Ovary (tissue), 9 donors: ENCODE data around the gene ANXA11. TPM values are rescaled to one million over a fixed set of nuclear protein-coding genes. Genes with fewer than 3 reads are reported as not detected.
"Not testable (repeated sequence)": the region's sequence is repeated elsewhere in the genome, so short reads cannot be mapped to it uniquely, and the experiment has no call there.

ENCODE experiments used
- DNase-seq, 5 donors: peaks; one replicate each; pipeline ENCODE4 v3.0.0-alpha.2; 2019 to 2020
- H3K27ac ChIP-seq, 2 donors: fragments of 200-600 bp; one replicate each; pipeline versions ENCODE4 v1.5.1 to v1.8.0; 2019 to 2022
- H3K27me3 ChIP-seq: fragments of 200-600 bp; one replicate; pipeline ENCODE4 v1.8.0; 2022
- H3K36me3 ChIP-seq: fragments of 200-600 bp; sonication (generic); one replicate; pipeline ENCODE4 v1.5.1; 2019
- H3K4me1 ChIP-seq: one replicate; pipeline ENCODE4 v1.8.1; 2013; ENCODE audit warnings: mild to moderate bottlenecking, moderate library complexity; ENCODE audit not compliant: insufficient read depth
- H3K4me3 ChIP-seq: fragments of 200-600 bp; sonication (generic); one replicate; pipeline ENCODE4 v1.5.1; 2017
- H3K9me3 ChIP-seq, 2 donors: fragments of 200-600 bp in 1 of 2; sonication (generic) in 1 of 2; one replicate each; pipeline versions ENCODE4 v1.5.1 to v1.8.1; 2013 to 2019; ENCODE audit warnings: mild to moderate bottlenecking in 1 of 2, moderate library complexity in 1 of 2
- EP300 ChIP-seq: sonication (generic); formaldehyde crosslinking; IDR thresholded peaks from one replicate; pipeline ENCODE4 v1.6.1; 2017; ENCODE audit warnings: antibody characterized with exemption
- POLR2A ChIP-seq: fragments of 450-650 bp; IDR thresholded peaks from one replicate; pipeline ENCODE4 v1.6.1; 2017; ENCODE audit warnings: antibody characterized with exemption, mild to moderate bottlenecking, moderate library complexity
- WGBS, 3 donors: extraction: QIAGEN DNeasy Blood & Tissue Kit in 1 of 3; methylation state at CpG; one replicate each; pipeline versions ENCODE4 v1.1.5 to v1.1.7; 2013 to 2017; 5-methylcytosine and 5-hydroxymethylcytosine counted together
- intact Hi-C, 4 donors: fragments of 100-400 bp; cut with DNase I; formaldehyde crosslinking; loops; one replicate each; pipeline versions ENCODE4 v1.11.0 to v1.15.1; 2022 to 2023
- polyA plus RNA-seq, 2 donors: library from polyadenylated mRNA; stranded (reverse); fragments of 200-250 nt in 1 of 2; fragments of 350-450 nt in 1 of 2; fragmentation: Illumina TruSeq in 1 of 2; extraction: RNeasy Lipid Tissue Mini Kit (QIAGEN cat#74804) in 1 of 2; gene quantifications; one replicate each; pipeline ENCODE4 v1.2.3, GENCODE V29; 2013 to 2014
- total RNA-seq, 7 donors: library from RNA; depleted of rRNA in 2 of 7; stranded (reverse); fragments of >200 nt in 2 of 7; fragmentation: NEBNext Ultra II Directional in 3 of 7; extraction: Animal tissue kit (Norgen Biotek cat#: 25700) in 3 of 7; gene quantifications; one replicate each; pipeline versions ENCODE4 v1.1.0 to v1.2.4, GENCODE V29; 2016 to 2023
- TF ChIP-seq, protein P1 (sequence below), 3 donors: fragments of 450-650 bp in 2 of 3; fragments of 200-600 bp in 1 of 3; IDR thresholded peaks; one replicate each; pipeline versions ENCODE4 v1.5.1 to v1.8.0; 2016 to 2022; ENCODE audit warnings: antibody characterized with exemption in 3 of 3, mild to moderate bottlenecking in 1 of 3
- donor health status: DM: no; HTN: no; CAD: no; lungs with moderate emphysema.
- donor health status: DM: no; HTN: no; CAD: no.
- donor health status: Bipolar disorder and iron deficiency.
- donor health status: DM: yes; HTN: yes; CAD: no.
- donor health status: DM: no; HTN: no; CAD: no.
- donor health status: DM: yes; HTN: yes; CAD: no.

Gene ANXA11
- total and polyA plus RNA-seq, 9 donors, result 44.2 to 372 (median 137) TPM

DNA sequence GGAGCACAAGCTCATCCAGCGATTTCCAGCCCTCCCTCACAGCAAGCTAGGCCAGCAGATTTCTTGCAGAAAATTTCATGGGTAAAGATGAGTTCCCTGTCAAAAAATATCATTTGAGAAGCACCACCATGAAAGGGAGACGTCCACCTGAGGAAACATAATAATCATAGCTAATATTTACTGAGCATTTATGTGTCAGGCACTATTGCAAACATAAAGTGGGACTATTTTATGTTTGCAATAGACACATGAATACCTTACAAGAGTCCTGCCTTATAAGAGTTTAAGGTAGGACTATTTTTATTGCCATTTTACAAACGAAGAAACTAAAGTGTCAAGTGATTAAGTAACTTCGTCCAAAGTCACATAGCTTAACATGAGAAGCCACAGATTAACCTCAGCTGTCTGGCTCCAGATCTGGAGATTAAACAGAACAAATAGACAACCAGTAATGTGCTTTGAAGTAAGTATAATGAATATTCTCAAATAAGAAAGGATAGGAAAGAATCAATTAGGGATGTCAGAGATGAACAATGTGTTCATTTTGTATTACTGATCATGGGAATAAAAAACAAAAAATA lies 7.3 kb upstream of the ANXA11 start:
- H3K4me3 ChIP-seq, intact Hi-C loops: not testable (repeated sequence)

GRCh38 chr10:80211786-80212185 lies 6.4 kb upstream of the ANXA11 start:
- H3K27ac ChIP-seq, result no peak overlapping the region
- intact Hi-C loops, result no loop called here
- H3K36me3 ChIP-seq, result no peaks in the 10 kb centered on the region
- WGBS, 3 donors, result 84 to 85% (median 84%) methylated on average over 6 of the region's 6 CpGs
- H3K4me1 ChIP-seq, result no peaks in the 10 kb centered on the region
- no peaks in the 10 kb centered on the region for H3K9me3 ChIP-seq
- TF ChIP-seq POLR2A, result no peak
- TF ChIP-seq, protein P1, sequence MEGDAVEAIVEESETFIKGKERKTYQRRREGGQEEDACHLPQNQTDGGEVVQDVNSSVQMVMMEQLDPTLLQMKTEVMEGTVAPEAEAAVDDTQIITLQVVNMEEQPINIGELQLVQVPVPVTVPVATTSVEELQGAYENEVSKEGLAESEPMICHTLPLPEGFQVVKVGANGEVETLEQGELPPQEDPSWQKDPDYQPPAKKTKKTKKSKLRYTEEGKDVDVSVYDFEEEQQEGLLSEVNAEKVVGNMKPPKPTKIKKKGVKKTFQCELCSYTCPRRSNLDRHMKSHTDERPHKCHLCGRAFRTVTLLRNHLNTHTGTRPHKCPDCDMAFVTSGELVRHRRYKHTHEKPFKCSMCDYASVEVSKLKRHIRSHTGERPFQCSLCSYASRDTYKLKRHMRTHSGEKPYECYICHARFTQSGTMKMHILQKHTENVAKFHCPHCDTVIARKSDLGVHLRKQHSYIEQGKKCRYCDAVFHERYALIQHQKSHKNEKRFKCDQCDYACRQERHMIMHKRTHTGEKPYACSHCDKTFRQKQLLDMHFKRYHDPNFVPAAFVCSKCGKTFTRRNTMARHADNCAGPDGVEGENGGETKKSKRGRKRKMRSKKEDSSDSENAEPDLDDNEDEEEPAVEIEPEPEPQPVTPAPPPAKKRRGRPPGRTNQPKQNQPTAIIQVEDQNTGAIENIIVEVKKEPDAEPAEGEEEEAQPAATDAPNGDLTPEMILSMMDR (IDR thresholded peaks at IDR 0.05), result no peak
- no peak for DNase-seq
- no peaks in the 10 kb centered on the region for H3K27me3 ChIP-seq
- no peak overlapping the region for H3K4me3 ChIP-seq

More for the DNA sequence above, 7.3 kb upstream of the ANXA11 start:
- H3K27ac ChIP-seq, H3K27me3 ChIP-seq, H3K4me1 ChIP-seq, H3K9me3 ChIP-seq, H3K36me3 ChIP-seq, DNase-seq: not testable (repeated sequence)
- 65 to 73% (median 73%) methylated on average over 4 of the region's 4 CpGs for WGBS, 3 donors

DNA sequence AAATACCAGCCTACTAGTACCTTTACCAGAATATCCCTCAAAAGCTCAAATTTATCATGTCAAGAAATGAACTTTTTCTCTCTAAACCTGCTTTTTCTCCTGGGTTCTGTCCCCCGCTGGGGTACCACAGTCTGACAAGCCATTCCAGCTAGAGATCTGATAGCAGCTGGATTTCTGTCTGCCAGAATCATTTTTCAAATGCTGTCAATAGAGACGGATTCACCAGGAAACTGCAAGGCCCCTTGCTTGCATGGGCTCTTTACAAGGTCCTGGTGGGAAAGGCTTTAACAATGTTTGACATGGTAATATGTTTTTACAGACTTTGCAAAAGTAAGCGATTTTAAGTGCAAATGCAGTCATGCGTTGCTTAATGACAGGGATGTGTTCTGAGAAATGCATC lies 4.9 kb upstream of the ANXA11 start:
- Histone ChIP-seq H3K4me3 (no peak overlapping the region), H3K36me3 (no peaks in the 10 kb centered on the region), H3K4me1 (peaks cover 1% of the 10 kb centered on the region), H3K9me3 (no peaks in the 10 kb centered on the region), H3K27me3 (no peaks in the 10 kb centered on the region), H3K27ac (no peak overlapping the region)
- DNase-seq, result no peak
- 90 to 94% (median 92%) methylated on average over 4 of the region's 4 CpGs for WGBS, 3 donors
- TF ChIP-seq, protein P1 (IDR thresholded peaks at IDR 0.05), result no peak
- TF ChIP-seq POLR2A (no peak), EP300 (no peak)
- intact Hi-C loops, result no loop called here

DNA sequence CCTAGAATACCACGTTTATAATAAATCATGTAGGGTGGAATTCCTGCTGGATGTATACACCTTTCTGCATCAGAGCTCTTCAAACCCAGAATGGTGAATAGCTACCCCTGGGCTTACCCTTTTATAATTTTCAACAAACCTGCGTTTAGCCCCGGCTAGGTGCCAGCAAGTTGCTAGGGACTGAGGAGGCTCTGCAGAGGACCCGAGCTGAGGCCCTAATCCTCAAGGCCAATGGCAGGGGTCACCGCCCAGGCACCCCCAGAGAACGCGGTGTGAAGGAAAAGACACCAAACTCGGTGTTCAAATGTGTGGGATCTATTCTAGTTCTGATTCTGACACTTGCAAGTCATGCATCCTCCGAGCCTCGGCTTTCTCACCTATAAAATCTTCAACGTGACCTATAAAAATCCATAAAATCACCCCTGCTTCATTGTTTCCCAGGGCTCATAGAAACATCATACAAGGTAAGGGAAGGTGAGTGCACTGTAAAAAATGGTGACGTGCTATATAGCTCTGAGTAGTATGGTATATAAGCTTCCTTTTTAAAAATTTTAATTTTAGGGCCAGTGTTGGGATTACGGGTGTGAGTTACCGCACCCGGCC lies 2.5 kb upstream of the ANXA11 start:
- 53 to 57% (median 57%) methylated on average over 15 of the region's 15 CpGs for WGBS, 3 donors
- intact Hi-C loops, result loop anchor here in 3 of 4 donors (5.0 kb wide), 2 partner anchors 51 to 66 kb away; no protein-coding TSS in a partner anchor
- H3K36me3 ChIP-seq, result no peaks in the 10 kb centered on the region
- no peak for TF ChIP-seq EP300
- TF ChIP-seq, protein P1 (IDR thresholded peaks at IDR 0.05), result no peak
- TF ChIP-seq POLR2A, result no peak
- no peaks in the 10 kb centered on the region for H3K9me3 ChIP-seq
- peaks cover 15% of the 10 kb centered on the region for H3K4me1 ChIP-seq
- H3K27me3 ChIP-seq, result no peaks in the 10 kb centered on the region
- peak overlapping the region; percentile 46 for H3K4me3 ChIP-seq
- H3K27ac ChIP-seq, result peak overlapping the region; percentile 84 to 93
- peak in 3 of 5 donors; percentile 61 to 73 (median 70) for DNase-seq

DNA sequence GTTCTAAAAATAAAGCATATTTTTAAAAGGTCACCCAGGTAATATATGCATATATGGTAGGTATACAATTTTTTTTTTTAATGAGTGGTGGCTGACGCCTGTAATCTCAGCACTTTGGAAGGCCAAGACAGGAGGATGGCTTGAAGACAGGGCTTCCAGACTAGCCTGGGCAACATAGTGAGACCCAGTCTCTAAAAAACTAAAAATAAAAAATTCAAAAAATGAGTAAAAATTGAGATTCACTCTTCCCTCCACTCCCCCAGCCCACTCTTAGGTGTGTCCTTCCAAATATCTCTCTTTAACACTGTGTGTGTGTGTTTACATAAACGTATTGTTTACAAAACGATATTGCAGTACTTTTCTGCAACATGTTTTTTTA lies 929 bp upstream of the ANXA11 start:
- H3K9me3 ChIP-seq, result no peaks in the 10 kb centered on the region
- intact Hi-C loops, result loop anchor here in 3 of 4 donors (5.0 kb wide), 2 partner anchors 49 to 64 kb away; no protein-coding TSS in a partner anchor
- H3K4me1 ChIP-seq, result peaks cover 22% of the 10 kb centered on the region
- WGBS, 3 donors, result 83 to 93% (median 85%) methylated on average over 3 of the region's 3 CpGs
- H3K4me3 ChIP-seq, result no peak overlapping the region
- H3K27me3 ChIP-seq, result no peaks in the 10 kb centered on the region
- peak overlapping the region; percentile 86 to 93 for H3K27ac ChIP-seq
- no peak for DNase-seq
- TF ChIP-seq POLR2A, result no peak
- no peak for TF ChIP-seq EP300
- TF ChIP-seq, protein P1 (IDR thresholded peaks at IDR 0.05), result no peak
- no peaks in the 10 kb centered on the region for H3K36me3 ChIP-seq
